Progenitor cell of endocrine pancreas (in vitro differentiated cells): Measurements from ENCODE around the gene SOAT1. TPM values are rescaled to one million over a fixed set of nuclear protein-coding genes. Genes with fewer than 3 reads are reported as not detected.
A peak's percentile ranks its signal among the peaks of the same experiment; 100 is the strongest.

ENCODE experiments used
- DNase-seq: peaks from one replicate; pipeline ENCODE4 v3.0.0; 2021; ENCODE audit warnings: low spot score; ENCODE audit not compliant: unreplicated experiment
- H3K27ac Mint-ChIP-seq: 2 replicates; pipeline ENCODE4 v1.8.0; 2021; ENCODE audit warnings: mild to moderate bottlenecking, moderate library complexity, mixed read lengths
- H3K27me3 Mint-ChIP-seq: 2 replicates; pipeline ENCODE4 v1.8.0; 2021; ENCODE audit warnings: mixed read lengths
- H3K36me3 Mint-ChIP-seq: 2 replicates; pipeline ENCODE4 v1.8.0; 2022; ENCODE audit warnings: mixed read lengths; ENCODE audit not compliant: insufficient read depth
- H3K4me1 Mint-ChIP-seq: 2 replicates; pipeline ENCODE4 v1.8.0; 2021; ENCODE audit warnings: low read depth, mixed read lengths
- H3K4me3 Mint-ChIP-seq: 2 replicates; pipeline ENCODE4 v1.8.0; 2021; ENCODE audit warnings: low read depth, mild to moderate bottlenecking, moderate library complexity, mixed read lengths
- H3K9me3 Mint-ChIP-seq: 2 replicates; pipeline ENCODE4 v1.8.0; 2021; ENCODE audit warnings: low read depth, mixed read lengths
- CTCF ChIP-seq: fragments of 200-600 bp; sonication (generic); IDR thresholded peaks from one replicate; pipeline ENCODE4 v1.5.0; 2021; ENCODE audit warnings: antibody characterized with exemption, mild to moderate bottlenecking; ENCODE audit not compliant: unreplicated experiment
- total RNA-seq: library from RNA; stranded (reverse); gene quantifications from 2 replicates; pipeline ENCODE4 v1.2.1, GENCODE V29; 2021

SOAT1 gene
- total RNA-seq, 1 donor from 2014 or later = 61.5 TPM

- Mint-ChIP-seq H3K27ac (no peak overlapping the region), H3K4me3 (no peak overlapping the region), H3K27me3 (no peaks in the 10 kb centered on the region), H3K9me3 (peaks cover 11% of the 10 kb centered on the region), H3K4me1 (no peaks in the 10 kb centered on the region), H3K36me3 (peaks cover 2% of the 10 kb centered on the region)
- DNase-seq = no peak
- TF ChIP-seq CTCF = no peak
These were observed 14.7 kb upstream of the SOAT1 start for GRCh38 chr1:179278920-179279319.

DNA sequence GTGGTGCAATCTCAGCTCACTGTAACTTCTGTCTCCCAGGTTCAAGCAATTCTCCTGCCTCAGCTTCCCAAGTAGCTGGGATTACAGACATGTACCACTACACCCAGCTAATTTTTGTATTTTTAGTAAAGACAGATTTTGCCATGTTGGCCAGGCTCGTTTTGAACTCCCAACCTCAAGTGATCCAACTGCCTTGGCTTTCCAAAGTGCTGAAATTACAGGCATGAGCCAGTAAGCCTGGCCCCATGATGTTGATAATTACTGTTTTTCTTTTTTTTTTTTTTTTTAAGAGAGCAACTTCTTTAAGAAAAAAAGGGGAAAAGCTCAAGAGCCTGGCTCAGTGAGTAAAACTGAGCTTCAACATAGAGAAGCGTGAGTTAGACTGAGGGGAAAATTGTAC, 9.6 kb upstream of the SOAT1 start:
- H3K9me3 Mint-ChIP-seq = peaks cover 10% of the 10 kb centered on the region
- H3K4me1 Mint-ChIP-seq = peaks cover 12% of the 10 kb centered on the region
- peaks cover 2% of the 10 kb centered on the region for H3K36me3 Mint-ChIP-seq
- no peak for TF ChIP-seq CTCF
- DNase-seq = no peak
- no peak overlapping the region for H3K27ac Mint-ChIP-seq
- no peak overlapping the region for H3K4me3 Mint-ChIP-seq
- no peaks in the 10 kb centered on the region for H3K27me3 Mint-ChIP-seq

DNA sequence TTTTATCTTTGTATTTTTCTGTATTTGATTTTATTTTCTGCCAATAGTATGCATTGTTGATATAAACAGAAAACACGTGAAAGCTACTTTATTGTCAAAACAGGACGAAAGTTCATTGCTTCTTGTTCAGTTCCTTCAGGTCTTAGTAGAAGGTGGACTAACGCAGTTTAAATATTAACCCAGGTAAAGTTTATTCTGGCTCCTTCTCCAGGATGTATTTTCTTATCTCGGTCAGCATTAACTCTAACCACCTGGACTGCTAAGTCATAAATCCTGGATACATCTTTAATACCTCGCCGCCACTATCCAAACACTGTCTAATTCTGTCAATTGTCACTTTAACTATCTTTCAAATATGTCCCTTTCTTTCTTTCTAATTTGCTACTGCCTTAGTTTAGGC, 5.7 kb upstream of the SOAT1 start:
- no peak overlapping the region for H3K4me3 Mint-ChIP-seq
- peaks cover 20% of the 10 kb centered on the region for H3K4me1 Mint-ChIP-seq
- H3K27ac Mint-ChIP-seq = peak overlapping the region; percentile 78
- peaks cover 3% of the 10 kb centered on the region for H3K9me3 Mint-ChIP-seq
- DNase-seq = no peak
- no peaks in the 10 kb centered on the region for H3K27me3 Mint-ChIP-seq
- no peaks in the 10 kb centered on the region for H3K36me3 Mint-ChIP-seq
- no peak for TF ChIP-seq CTCF

DNA sequence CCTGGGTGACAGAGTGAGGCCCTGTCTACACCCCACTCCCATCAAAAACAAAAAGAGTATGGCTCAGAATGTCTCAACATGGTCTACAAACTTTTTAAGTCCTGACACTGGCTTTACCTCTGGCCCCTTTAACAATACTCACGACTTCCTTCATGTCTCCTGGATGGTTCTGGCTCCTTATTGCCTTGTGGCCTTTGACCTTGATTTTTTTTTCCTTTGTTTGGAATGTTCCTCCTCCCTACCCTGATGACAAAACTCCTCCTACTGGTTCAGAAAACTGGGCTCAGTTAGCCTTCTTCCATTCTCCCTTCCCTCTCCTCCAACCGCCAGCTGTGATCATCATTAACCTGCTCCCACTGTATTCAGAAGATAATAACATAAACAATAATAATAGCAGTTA, 4.6 kb upstream of the SOAT1 start:
- no peak for DNase-seq
- peaks cover 20% of the 10 kb centered on the region for H3K4me1 Mint-ChIP-seq
- no peaks in the 10 kb centered on the region for H3K36me3 Mint-ChIP-seq
- peak overlapping the region; percentile 17 for H3K27ac Mint-ChIP-seq
- no peak for TF ChIP-seq CTCF
- H3K27me3 Mint-ChIP-seq = no peaks in the 10 kb centered on the region
- peaks cover 3% of the 10 kb centered on the region for H3K9me3 Mint-ChIP-seq
- H3K4me3 Mint-ChIP-seq = no peak overlapping the region

DNA sequence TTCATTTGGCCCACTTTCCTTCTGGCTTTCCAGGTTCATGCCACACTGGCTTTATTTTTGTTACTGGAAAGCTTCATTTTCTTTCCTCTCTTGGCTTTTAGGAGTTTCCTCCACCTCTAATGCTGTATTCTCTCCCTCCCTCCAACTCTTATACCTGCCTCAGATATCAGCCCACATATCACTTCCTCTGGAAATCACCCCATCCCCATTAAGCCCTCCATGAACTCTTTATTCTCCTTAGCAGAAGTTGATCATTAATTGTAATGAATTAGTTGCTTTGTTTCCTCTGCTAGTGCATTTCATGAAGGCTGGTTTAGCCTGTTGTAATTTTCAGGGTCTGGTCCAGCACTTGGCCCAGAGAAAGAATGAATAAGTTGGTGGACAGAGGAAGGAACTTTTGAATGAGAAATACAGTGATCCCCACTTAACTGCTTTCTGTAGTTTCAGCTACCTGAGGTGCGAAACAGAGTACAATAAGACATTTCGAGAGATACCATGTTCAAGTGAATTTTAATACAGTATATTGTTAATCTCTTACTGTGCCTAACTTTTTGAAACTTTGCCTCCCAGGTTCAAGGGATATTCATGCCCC, 1.7 kb downstream of the SOAT1 start:
- no peak for TF ChIP-seq CTCF
- DNase-seq = no peak
- peak overlapping the region; percentile 80 for H3K27ac Mint-ChIP-seq
- peaks cover 27% of the 10 kb centered on the region for H3K4me1 Mint-ChIP-seq
- no peaks in the 10 kb centered on the region for H3K27me3 Mint-ChIP-seq
- H3K36me3 Mint-ChIP-seq = peaks cover 1% of the 10 kb centered on the region
- no peaks in the 10 kb centered on the region for H3K9me3 Mint-ChIP-seq
- peak overlapping the region; percentile 87 for H3K4me3 Mint-ChIP-seq
